ENCODE measurements around the gene HSD17B1. TPM values are rescaled to one million over a fixed set of nuclear protein-coding genes. Genes with fewer than 3 reads are reported as not detected.
A peak's percentile ranks its signal among the peaks of the same experiment; 100 is the strongest.

Gene HSD17B1
- total RNA-seq, 1 donor from 2014 or later = 1.5 TPM

- Histone ChIP-seq H4K20me1 (ENCODE audit: insufficient read depth, low read length) (peaks cover 23% of the 10 kb centered on the region), H3K36me3 (ENCODE audit: insufficient read depth, low read length) (peaks cover 30% of the 10 kb centered on the region), H3K4me2 (ENCODE audit: low read length) (peak overlapping the region; percentile 97), H3K4me1 (ENCODE audit: insufficient read depth, low read length) (peaks cover 13% of the 10 kb centered on the region), H3K9ac (ENCODE audit: low read length) (peak overlapping the region; percentile 96), H3K79me2 (ENCODE audit: insufficient read depth, low read length) (peaks cover 44% of the 10 kb centered on the region), H3K4me3 (ENCODE audit: insufficient read depth, low read depth, low read length) (peak overlapping the region; percentile 98), H3K27me3 (ENCODE audit: insufficient read depth, low read length) (no peaks in the 10 kb centered on the region), H3K27ac (ENCODE audit: low read depth, low read length) (peak overlapping the region; percentile 77), H3K9me3 (ENCODE audit: insufficient read depth, low read depth, low read length) (no peaks in the 10 kb centered on the region), H2AFZ (ENCODE audit: low read depth, low read length) (peak overlapping the region; percentile 54)
- Mint-ChIP-seq H3K4me1 (ENCODE audit: low read depth, unreplicated experiment) (peaks cover 4% of the 10 kb centered on the region), H3K36me3 (ENCODE audit: low read depth, unreplicated experiment) (peaks cover 5% of the 10 kb centered on the region), H3K27me3 (ENCODE audit: low read depth, unreplicated experiment) (no peaks in the 10 kb centered on the region), H3K9me3 (ENCODE audit: unreplicated experiment) (no peaks in the 10 kb centered on the region), H3K27ac (ENCODE audit: unreplicated experiment) (peak overlapping the region; percentile 62), H3K4me3 (ENCODE audit: unreplicated experiment) (peak overlapping the region; percentile 97)
- FAIRE-seq = no peak
- no peak for DNase-seq (ENCODE audit: low read depth)
- TF ChIP-seq CTCF (IDR thresholded peaks at IDR 0.05; ENCODE audit: insufficient read depth, low read depth, low read length) = no peak
- no peak for TF ChIP-seq EZH2 (IDR thresholded peaks at IDR 0.05; ENCODE audit: insufficient read depth, low read length)
Observed at GRCh38 chr17:42577140-42577531, 24.4 kb downstream of the HSD17B1 start.

GRCh38 chr17:42577532-42578281 is 25.0 kb downstream of the HSD17B1 start, which contains the start of gene PSMC3IP:
Gene PSMC3IP, minus strand, starts transcription at chr17:42577729. Its CDS starts 43 bp downstream, at chr17:42577686.
- DNase-seq (ENCODE audit: low read depth) (peak; percentile 83), FAIRE-seq (no peak)
- H3K27me3 Mint-ChIP-seq (ENCODE audit: low read depth, unreplicated experiment) = no peaks in the 10 kb centered on the region
- Histone ChIP-seq H2AFZ (ENCODE audit: low read depth, low read length) (peak within 1 kb of the TSS; percentile 86), H3K27ac (ENCODE audit: low read depth, low read length) (peak within 1 kb of the TSS; percentile 77), H3K9ac (ENCODE audit: low read length) (peak within 1 kb of the TSS; percentile 96), H3K9me3 (ENCODE audit: insufficient read depth, low read depth, low read length) (no peaks in the 10 kb centered on the region), H3K79me2 (ENCODE audit: insufficient read depth, low read length) (peaks cover 40% of the 10 kb centered on the region), H3K27me3 (ENCODE audit: insufficient read depth, low read length) (no peaks in the 10 kb centered on the region), H4K20me1 (ENCODE audit: insufficient read depth, low read length) (peaks cover 20% of the 10 kb centered on the region), H3K4me3 (ENCODE audit: insufficient read depth, low read depth, low read length) (peak within 1 kb of the TSS; percentile 98), H3K4me2 (ENCODE audit: low read length) (peak within 1 kb of the TSS; percentile 97), H3K4me1 (ENCODE audit: insufficient read depth, low read length) (peaks cover 13% of the 10 kb centered on the region), H3K36me3 (ENCODE audit: insufficient read depth, low read length) (peaks cover 31% of the 10 kb centered on the region)
- H3K4me3 Mint-ChIP-seq (ENCODE audit: unreplicated experiment) = peak within 1 kb of the TSS; percentile 97
- TF ChIP-seq CTCF (IDR thresholded peaks at IDR 0.05; ENCODE audit: insufficient read depth, low read depth, low read length) = peak; percentile 35
- no peak for TF ChIP-seq EZH2 (IDR thresholded peaks at IDR 0.05; ENCODE audit: insufficient read depth, low read length)
- H3K4me1 Mint-ChIP-seq (ENCODE audit: low read depth, unreplicated experiment) = peaks cover 4% of the 10 kb centered on the region
- peaks cover 5% of the 10 kb centered on the region for H3K36me3 Mint-ChIP-seq (ENCODE audit: low read depth, unreplicated experiment)
- no peaks in the 10 kb centered on the region for H3K9me3 Mint-ChIP-seq (ENCODE audit: unreplicated experiment)
- peak within 1 kb of the TSS; percentile 97 for H3K27ac Mint-ChIP-seq (ENCODE audit: unreplicated experiment)

All from astrocyte (in vitro differentiated cells and primary cell).